GM23338 (cell line): ENCODE data around the gene CYB5B. TPM values are rescaled to one million over a fixed set of nuclear protein-coding genes. Genes with fewer than 3 reads are reported as not detected.

Source experiments
- ATAC-seq: fragments of 200-7000 bp; cut with Tn5 transposase; 3 replicates; pipeline ENCODE4 v1.9.1; 2020
- DNase-seq: peaks from one replicate; pipeline ENCODE4 v3.0.0-alpha.2; 2015; ENCODE audit warnings: low spot score
- H2AFZ ChIP-seq: fragments of 200-600 bp; sonication (generic); 2 replicates; pipeline ENCODE4 v1.8.0; 2016; ENCODE audit warnings: antibody characterized with exemption, mild to moderate bottlenecking, moderate library complexity
- H3F3A ChIP-seq: fragments of 200-600 bp; sonication (generic); replicated peaks from 2 replicates; pipeline ENCODE4 v1.8.0; 2017; ENCODE audit warnings: antibody characterized with exemption, mixed run types, low read depth
- H3K27ac ChIP-seq: fragments of 200-600 bp; sonication (generic); 2 replicates; pipeline ENCODE4 v1.6.1; 2016; ENCODE audit warnings: low read depth
- H3K27me3 ChIP-seq: fragments of 200-600 bp; sonication (generic); 2 replicates; pipeline ENCODE4 v1.8.0; 2016; ENCODE audit warnings: mild to moderate bottlenecking, mixed run types, moderate library complexity; ENCODE audit not compliant: insufficient read depth
- H3K36me3 ChIP-seq: fragments of 200-600 bp; sonication (generic); 2 replicates; pipeline ENCODE4 v1.8.0; 2016; ENCODE audit warnings: mild to moderate bottlenecking; ENCODE audit not compliant: insufficient read depth
- H3K4me1 ChIP-seq: fragments of 200-600 bp; sonication (generic); 2 replicates; pipeline ENCODE4 v1.8.0; 2016; ENCODE audit warnings: mild to moderate bottlenecking, moderate library complexity; ENCODE audit not compliant: insufficient read depth
- H3K4me2 ChIP-seq: fragments of 200-600 bp; sonication (generic); 2 replicates; pipeline ENCODE4 v1.7.1; 2017; ENCODE audit warnings: mixed run types
- H3K4me3 ChIP-seq: fragments of 200-600 bp; sonication (generic); 2 replicates; pipeline ENCODE4 v1.6.1; 2016; ENCODE audit warnings: mixed run types
- H3K79me2 ChIP-seq: fragments of 200-600 bp; sonication (generic); replicated peaks from 2 replicates; pipeline ENCODE4 v1.8.0; 2017; ENCODE audit warnings: mild to moderate bottlenecking; ENCODE audit not compliant: insufficient read depth
- H3K9me2 ChIP-seq: fragments of 200-600 bp; sonication (generic); 2 replicates; pipeline ENCODE4 v1.8.0; 2017; ENCODE audit not compliant: insufficient read depth
- H4K20me1 ChIP-seq: fragments of 200-600 bp; sonication (generic); replicated peaks from 2 replicates; pipeline ENCODE4 v1.8.0; 2017; ENCODE audit warnings: mild to moderate bottlenecking; ENCODE audit not compliant: insufficient read depth
- H3K27ac Mint-ChIP-seq: 2 replicates; pipeline ENCODE4 v1.8.0; 2020; ENCODE audit warnings: inconsistent platforms, mild to moderate bottlenecking, moderate library complexity, mixed read lengths
- H3K27me3 Mint-ChIP-seq: 3 replicates; pipeline ENCODE4 v1.8.0; 2022; ENCODE audit warnings: low read depth, mild to moderate bottlenecking, moderate library complexity, mixed read lengths, inconsistent platforms; ENCODE audit not compliant: insufficient read depth, poor library complexity
- H3K36me3 Mint-ChIP-seq: 3 replicates; pipeline ENCODE4 v1.8.0; 2021; ENCODE audit warnings: low read depth, mild to moderate bottlenecking, inconsistent platforms, moderate library complexity, mixed read lengths
- H3K4me1 Mint-ChIP-seq: 3 replicates; pipeline ENCODE4 v1.8.0; 2020; ENCODE audit warnings: mild to moderate bottlenecking, inconsistent platforms, mixed read lengths
- H3K4me3 Mint-ChIP-seq: 3 replicates; pipeline ENCODE4 v1.8.0; 2021; ENCODE audit warnings: moderate library complexity, mild to moderate bottlenecking, inconsistent platforms, mixed read lengths
- H3K9me3 Mint-ChIP-seq: 3 replicates; pipeline ENCODE4 v1.8.0; 2020; ENCODE audit warnings: moderate library complexity, mild to moderate bottlenecking, inconsistent platforms, mixed read lengths
- CREB1 ChIP-seq: fragments of 250-450 bp; sonication (Bioruptor Pico); IDR thresholded peaks from 2 replicates; pipeline ENCODE4 v1.5.0; 2020; ENCODE audit warnings: low read depth, mild to moderate bottlenecking, moderate library complexity
- ETS1 ChIP-seq: IDR thresholded peaks from 2 replicates; pipeline ENCODE4 v1.6.1; 2016; ENCODE audit warnings: antibody characterized with exemption
- EZH2phosphoT487 ChIP-seq: fragments of 200-600 bp; sonication (generic); IDR thresholded peaks from one replicate; pipeline ENCODE4 v1.8.1; 2018; ENCODE audit warnings: antibody characterized with exemption; ENCODE audit not compliant: unreplicated experiment
- JUNB ChIP-seq: IDR thresholded peaks from one replicate; pipeline ENCODE4 v1.6.1; 2016; ENCODE audit warnings: antibody characterized with exemption; ENCODE audit not compliant: unreplicated experiment
- NANOG ChIP-seq: IDR thresholded peaks from 2 replicates; pipeline ENCODE4 v1.6.1; 2016; ENCODE audit warnings: antibody characterized with exemption, borderline replicate concordance
- POLR2AphosphoS5 ChIP-seq: IDR thresholded peaks from 2 replicates; pipeline ENCODE4 v1.6.1; 2016; ENCODE audit warnings: antibody characterized with exemption, low read depth
- STAT1 ChIP-seq: IDR thresholded peaks from one replicate; pipeline ENCODE4 v1.6.1; 2016; ENCODE audit warnings: antibody characterized with exemption; ENCODE audit not compliant: unreplicated experiment
- ZNF114 ChIP-seq: fragments of 250-450 bp; sonication (Bioruptor Pico); IDR thresholded peaks from 2 replicates; pipeline ENCODE4 v1.5.0; 2020; ENCODE audit warnings: mild to moderate bottlenecking, moderate library complexity
- ZNF331 ChIP-seq: fragments of 250-450 bp; sonication (Bioruptor Pico); IDR thresholded peaks from 2 replicates; pipeline ENCODE4 v1.5.0; 2020; ENCODE audit warnings: low read depth, mild to moderate bottlenecking, moderate library complexity
- polyA plus RNA-seq: library from polyadenylated mRNA; unstranded; fragments of >200 nt; fragmentation: Nextera tagmentation; extraction: Ambion mirVana; gene quantifications from 2 replicates; pipeline ENCODE4 v1.2.1, GENCODE V29; 2016
- total RNA-seq: library from RNA; depleted of rRNA; stranded (reverse); fragments of >200 nt; shearing (Covaris generic); gene quantifications from 2 replicates; pipeline ENCODE4 v1.2.3, GENCODE V29; 2014
- TF ChIP-seq, protein P1 (sequence below): fragments of 250-450 bp; sonication (Bioruptor Pico); IDR thresholded peaks from 2 replicates; pipeline ENCODE4 v1.5.0; 2020; ENCODE audit warnings: mild to moderate bottlenecking, moderate library complexity
- TF ChIP-seq, protein P2 (sequence below), 2 experiments: fragments of 200-600 bp in 1 of 2; sonication (generic) in 1 of 2; conservative IDR thresholded peaks; 2 replicates each; pipeline versions ENCODE4 v1.5.1 to v1.6.1; 2016 to 2017; ENCODE audit warnings: antibody characterized with exemption in 2 of 2, low read depth in 2 of 2, mild to moderate bottlenecking in 2 of 2, moderate library complexity in 1 of 2
- TF ChIP-seq, protein P3 (sequence below): IDR thresholded peaks from one replicate; pipeline ENCODE4 v1.6.1; 2018; ENCODE audit warnings: antibody characterized with exemption; ENCODE audit not compliant: unreplicated experiment

CYB5B gene
- total and polyA plus RNA-seq, 2 experiments from 2014 or later: 72.0 to 110 TPM

DNA sequence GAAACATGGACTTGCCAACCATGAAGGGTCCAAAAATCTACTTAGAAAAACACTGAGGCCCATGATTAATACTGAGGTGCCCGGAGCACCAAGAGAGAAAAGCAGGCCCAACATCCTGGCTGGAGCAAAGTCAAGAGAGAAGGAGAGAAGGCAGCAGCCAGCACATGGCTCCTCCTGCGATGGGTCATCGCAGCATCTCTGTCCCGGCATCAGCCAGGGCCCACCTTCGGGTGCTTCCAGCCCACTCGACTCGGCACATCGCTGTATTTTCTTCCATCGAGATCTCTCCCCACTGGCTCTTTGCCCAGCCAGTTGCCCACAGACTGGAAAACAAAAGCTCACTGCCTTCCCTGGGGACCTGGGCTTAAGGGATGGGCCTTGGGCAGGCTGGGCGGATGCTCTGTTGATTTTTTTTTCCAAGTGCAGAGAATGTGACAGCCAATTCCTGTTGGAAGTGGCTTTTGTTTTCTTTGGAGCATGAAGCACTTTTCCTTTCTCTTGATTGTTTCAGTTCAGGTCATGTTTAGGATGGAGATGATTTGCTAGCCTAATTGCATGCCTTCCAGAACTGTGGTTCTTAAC, 58.1 kb downstream of the CYB5B start (continued):
- TF ChIP-seq, protein P1, sequence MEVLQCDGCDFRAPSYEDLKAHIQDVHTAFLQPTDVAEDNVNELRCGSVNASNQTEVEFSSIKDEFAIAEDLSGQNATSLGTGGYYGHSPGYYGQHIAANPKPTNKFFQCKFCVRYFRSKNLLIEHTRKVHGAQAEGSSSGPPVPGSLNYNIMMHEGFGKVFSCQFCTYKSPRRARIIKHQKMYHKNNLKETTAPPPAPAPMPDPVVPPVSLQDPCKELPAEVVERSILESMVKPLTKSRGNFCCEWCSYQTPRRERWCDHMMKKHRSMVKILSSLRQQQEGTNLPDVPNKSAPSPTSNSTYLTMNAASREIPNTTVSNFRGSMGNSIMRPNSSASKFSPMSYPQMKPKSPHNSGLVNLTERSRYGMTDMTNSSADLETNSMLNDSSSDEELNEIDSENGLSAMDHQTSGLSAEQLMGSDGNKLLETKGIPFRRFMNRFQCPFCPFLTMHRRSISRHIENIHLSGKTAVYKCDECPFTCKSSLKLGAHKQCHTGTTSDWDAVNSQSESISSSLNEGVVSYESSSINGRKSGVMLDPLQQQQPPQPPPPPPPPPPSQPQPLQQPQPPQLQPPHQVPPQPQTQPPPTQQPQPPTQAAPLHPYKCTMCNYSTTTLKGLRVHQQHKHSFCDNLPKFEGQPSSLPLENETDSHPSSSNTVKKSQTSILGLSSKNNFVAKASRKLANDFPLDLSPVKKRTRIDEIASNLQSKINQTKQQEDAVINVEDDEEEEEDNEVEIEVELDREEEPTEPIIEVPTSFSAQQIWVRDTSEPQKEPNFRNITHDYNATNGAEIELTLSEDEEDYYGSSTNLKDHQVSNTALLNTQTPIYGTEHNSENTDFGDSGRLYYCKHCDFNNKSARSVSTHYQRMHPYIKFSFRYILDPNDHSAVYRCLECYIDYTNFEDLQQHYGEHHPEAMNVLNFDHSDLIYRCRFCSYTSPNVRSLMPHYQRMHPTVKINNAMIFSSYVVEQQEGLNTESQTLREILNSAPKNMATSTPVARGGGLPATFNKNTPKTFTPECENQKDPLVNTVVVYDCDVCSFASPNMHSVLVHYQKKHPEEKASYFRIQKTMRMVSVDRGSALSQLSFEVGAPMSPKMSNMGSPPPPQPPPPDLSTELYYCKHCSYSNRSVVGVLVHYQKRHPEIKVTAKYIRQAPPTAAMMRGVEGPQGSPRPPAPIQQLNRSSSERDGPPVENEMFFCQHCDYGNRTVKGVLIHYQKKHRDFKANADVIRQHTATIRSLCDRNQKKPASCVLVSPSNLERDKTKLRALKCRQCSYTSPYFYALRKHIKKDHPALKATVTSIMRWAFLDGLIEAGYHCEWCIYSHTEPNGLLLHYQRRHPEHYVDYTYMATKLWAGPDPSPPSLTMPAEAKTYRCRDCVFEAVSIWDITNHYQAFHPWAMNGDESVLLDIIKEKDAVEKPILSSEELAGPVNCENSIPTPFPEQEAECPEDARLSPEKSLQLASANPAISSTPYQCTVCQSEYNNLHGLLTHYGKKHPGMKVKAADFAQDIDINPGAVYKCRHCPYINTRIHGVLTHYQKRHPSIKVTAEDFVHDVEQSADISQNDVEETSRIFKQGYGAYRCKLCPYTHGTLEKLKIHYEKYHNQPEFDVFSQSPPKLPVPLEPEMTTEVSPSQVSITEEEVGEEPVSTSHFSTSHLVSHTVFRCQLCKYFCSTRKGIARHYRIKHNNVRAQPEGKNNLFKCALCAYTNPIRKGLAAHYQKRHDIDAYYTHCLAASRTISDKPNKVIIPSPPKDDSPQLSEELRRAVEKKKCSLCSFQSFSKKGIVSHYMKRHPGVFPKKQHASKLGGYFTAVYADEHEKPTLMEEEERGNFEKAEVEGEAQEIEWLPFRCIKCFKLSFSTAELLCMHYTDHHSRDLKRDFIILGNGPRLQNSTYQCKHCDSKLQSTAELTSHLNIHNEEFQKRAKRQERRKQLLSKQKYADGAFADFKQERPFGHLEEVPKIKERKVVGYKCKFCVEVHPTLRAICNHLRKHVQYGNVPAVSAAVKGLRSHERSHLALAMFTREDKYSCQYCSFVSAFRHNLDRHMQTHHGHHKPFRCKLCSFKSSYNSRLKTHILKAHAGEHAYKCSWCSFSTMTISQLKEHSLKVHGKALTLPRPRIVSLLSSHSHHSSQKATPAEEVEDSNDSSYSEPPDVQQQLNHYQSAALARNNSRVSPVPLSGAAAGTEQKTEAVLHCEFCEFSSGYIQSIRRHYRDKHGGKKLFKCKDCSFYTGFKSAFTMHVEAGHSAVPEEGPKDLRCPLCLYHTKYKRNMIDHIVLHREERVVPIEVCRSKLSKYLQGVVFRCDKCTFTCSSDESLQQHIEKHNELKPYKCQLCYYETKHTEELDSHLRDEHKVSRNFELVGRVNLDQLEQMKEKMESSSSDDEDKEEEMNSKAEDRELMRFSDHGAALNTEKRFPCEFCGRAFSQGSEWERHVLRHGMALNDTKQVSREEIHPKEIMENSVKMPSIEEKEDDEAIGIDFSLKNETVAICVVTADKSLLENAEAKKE (CRISPR knock-in tag): no peak
- TF ChIP-seq ZNF114 (no peak), STAT1 (no peak), CREB1 (CRISPR knock-in tag) (no peak), EZH2phosphoT487 (no peak)

DNA sequence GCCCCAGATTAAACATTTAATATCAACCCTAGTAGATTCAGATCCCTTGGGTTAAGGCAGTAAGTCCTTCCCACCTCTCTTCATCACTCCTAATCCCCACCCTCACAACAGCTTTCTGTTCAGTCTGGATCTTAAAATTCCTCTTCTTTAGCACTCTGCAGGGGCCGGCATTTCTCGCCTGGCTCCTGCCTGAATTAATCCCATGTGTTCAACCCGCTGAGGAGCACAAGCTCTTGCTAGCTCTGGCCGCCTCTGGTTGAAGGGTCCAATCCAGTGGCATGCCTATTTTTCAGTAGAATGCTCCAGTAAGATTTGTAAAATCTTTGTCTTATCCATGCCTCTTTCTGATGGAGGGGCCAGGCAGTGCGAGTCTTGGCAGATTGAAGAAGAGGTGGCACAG, 59.2 kb downstream of the CYB5B start:
- Histone ChIP-seq H2AFZ (no peak overlapping the region), H3K4me1 (no peaks in the 10 kb centered on the region), H3K79me2 (no peaks in the 10 kb centered on the region), H3F3A (no peaks in the 10 kb centered on the region), H3K4me2 (no peak overlapping the region), H4K20me1 (no peaks in the 10 kb centered on the region), H3K27ac (no peak overlapping the region), H3K9me2 (no peaks in the 10 kb centered on the region), H3K27me3 (no peaks in the 10 kb centered on the region), H3K36me3 (no peaks in the 10 kb centered on the region), H3K4me3 (no peak overlapping the region)
- no peaks in the 10 kb centered on the region for H3K4me1 Mint-ChIP-seq
- no peak for ATAC-seq
- no peak overlapping the region for H3K4me3 Mint-ChIP-seq
- H3K27ac Mint-ChIP-seq: 0 out of 2 replicates have a peak overlapping the region, but pooled peaks have one; percentile 33
- no peak for DNase-seq
- H3K9me3 Mint-ChIP-seq: no peaks in the 10 kb centered on the region
- no peaks in the 10 kb centered on the region for H3K36me3 Mint-ChIP-seq
- peaks cover 2% of the 10 kb centered on the region for H3K27me3 Mint-ChIP-seq
- TF ChIP-seq JUNB: no peak
- no peak for TF ChIP-seq ETS1
- TF ChIP-seq, protein P2, sequence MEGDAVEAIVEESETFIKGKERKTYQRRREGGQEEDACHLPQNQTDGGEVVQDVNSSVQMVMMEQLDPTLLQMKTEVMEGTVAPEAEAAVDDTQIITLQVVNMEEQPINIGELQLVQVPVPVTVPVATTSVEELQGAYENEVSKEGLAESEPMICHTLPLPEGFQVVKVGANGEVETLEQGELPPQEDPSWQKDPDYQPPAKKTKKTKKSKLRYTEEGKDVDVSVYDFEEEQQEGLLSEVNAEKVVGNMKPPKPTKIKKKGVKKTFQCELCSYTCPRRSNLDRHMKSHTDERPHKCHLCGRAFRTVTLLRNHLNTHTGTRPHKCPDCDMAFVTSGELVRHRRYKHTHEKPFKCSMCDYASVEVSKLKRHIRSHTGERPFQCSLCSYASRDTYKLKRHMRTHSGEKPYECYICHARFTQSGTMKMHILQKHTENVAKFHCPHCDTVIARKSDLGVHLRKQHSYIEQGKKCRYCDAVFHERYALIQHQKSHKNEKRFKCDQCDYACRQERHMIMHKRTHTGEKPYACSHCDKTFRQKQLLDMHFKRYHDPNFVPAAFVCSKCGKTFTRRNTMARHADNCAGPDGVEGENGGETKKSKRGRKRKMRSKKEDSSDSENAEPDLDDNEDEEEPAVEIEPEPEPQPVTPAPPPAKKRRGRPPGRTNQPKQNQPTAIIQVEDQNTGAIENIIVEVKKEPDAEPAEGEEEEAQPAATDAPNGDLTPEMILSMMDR (conservative IDR thresholded peaks at IDR 0.05; ENCODE audit: low read depth in 2 of 2): no peak
- TF ChIP-seq NANOG: no peak
- TF ChIP-seq, protein P3, sequence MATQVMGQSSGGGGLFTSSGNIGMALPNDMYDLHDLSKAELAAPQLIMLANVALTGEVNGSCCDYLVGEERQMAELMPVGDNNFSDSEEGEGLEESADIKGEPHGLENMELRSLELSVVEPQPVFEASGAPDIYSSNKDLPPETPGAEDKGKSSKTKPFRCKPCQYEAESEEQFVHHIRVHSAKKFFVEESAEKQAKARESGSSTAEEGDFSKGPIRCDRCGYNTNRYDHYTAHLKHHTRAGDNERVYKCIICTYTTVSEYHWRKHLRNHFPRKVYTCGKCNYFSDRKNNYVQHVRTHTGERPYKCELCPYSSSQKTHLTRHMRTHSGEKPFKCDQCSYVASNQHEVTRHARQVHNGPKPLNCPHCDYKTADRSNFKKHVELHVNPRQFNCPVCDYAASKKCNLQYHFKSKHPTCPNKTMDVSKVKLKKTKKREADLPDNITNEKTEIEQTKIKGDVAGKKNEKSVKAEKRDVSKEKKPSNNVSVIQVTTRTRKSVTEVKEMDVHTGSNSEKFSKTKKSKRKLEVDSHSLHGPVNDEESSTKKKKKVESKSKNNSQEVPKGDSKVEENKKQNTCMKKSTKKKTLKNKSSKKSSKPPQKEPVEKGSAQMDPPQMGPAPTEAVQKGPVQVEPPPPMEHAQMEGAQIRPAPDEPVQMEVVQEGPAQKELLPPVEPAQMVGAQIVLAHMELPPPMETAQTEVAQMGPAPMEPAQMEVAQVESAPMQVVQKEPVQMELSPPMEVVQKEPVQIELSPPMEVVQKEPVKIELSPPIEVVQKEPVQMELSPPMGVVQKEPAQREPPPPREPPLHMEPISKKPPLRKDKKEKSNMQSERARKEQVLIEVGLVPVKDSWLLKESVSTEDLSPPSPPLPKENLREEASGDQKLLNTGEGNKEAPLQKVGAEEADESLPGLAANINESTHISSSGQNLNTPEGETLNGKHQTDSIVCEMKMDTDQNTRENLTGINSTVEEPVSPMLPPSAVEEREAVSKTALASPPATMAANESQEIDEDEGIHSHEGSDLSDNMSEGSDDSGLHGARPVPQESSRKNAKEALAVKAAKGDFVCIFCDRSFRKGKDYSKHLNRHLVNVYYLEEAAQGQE: no peak
- no peak for TF ChIP-seq CREB1 (CRISPR knock-in tag)
- TF ChIP-seq STAT1: no peak
- TF ChIP-seq ZNF114: no peak
- no peak for TF ChIP-seq POLR2AphosphoS5
- no peak for TF ChIP-seq ZNF331 (CRISPR knock-in tag)
